Fibroblast of pulmonary artery (primary cell): Measurements from ENCODE around the gene TAAR6.

Experiments
- DNase-seq: peaks from one replicate; pipeline ENCODE4 v3.0.0-alpha.2; 2010; ENCODE audit warnings: low read depth
- H3K4me3 ChIP-seq: replicated peaks from 2 replicates; pipeline ENCODE4 v1.5.1; 2011; ENCODE audit warnings: low read depth, mild to moderate bottlenecking, control low read depth, low read length, moderate library complexity
- CTCF ChIP-seq: IDR thresholded peaks from 2 replicates; pipeline ENCODE4 v1.5.1; 2011; ENCODE audit warnings: mild to moderate bottlenecking, control low read depth, low read length, inconsistent platforms; ENCODE audit errors: missing control alignments

TAAR6 gene

GRCh38 chr6:132607544-132608233, 37.6 kb downstream of the TAAR6 start:
- no peak for TF ChIP-seq CTCF
- DNase-seq, result no peak

GRCh38 chr6:132611616-132612015, 41.5 kb downstream of the TAAR6 start:
- no peak for TF ChIP-seq CTCF
- H3K4me3 ChIP-seq, result no peak overlapping the region
- DNase-seq, result no peak

More at GRCh38 chr6:132607544-132608233, 37.6 kb downstream of the TAAR6 start:
- no peak overlapping the region for H3K4me3 ChIP-seq

GRCh38 chr6:132612449-132613108, 42.5 kb downstream of the TAAR6 start:
- no peak overlapping the region for H3K4me3 ChIP-seq
- DNase-seq, result no peak
- no peak for TF ChIP-seq CTCF

- no peak for TF ChIP-seq CTCF
- DNase-seq, result no peak
- no peak overlapping the region for H3K4me3 ChIP-seq
These were observed 44.4 kb downstream of the TAAR6 start for GRCh38 chr6:132614554-132614953.

GRCh38 chr6:132616677-132617076, 46.6 kb downstream of the TAAR6 start:
- DNase-seq, result no peak

More at GRCh38 chr6:132616677-132617076, 46.6 kb downstream of the TAAR6 start:
- H3K4me3 ChIP-seq, result no peak overlapping the region
- no peak for TF ChIP-seq CTCF
